Psoas muscle (tissue), 8 donors: ENCODE data around the gene AIG1. TPM values are rescaled to one million over a fixed set of nuclear protein-coding genes. Genes with fewer than 3 reads are reported as not detected.

Experiments
- ATAC-seq, 4 donors: fragments of 200-7000 bp; cut with Tn5 transposase; one replicate each; pipeline ENCODE4 v1.9.1; 2020; ENCODE audit warnings: moderate library complexity in 3 of 4, mild to moderate bottlenecking in 2 of 4
- DNase-seq, 2 donors: peaks; one replicate each; pipeline ENCODE4 v3.0.0-alpha.2; 2020
- H3K27ac ChIP-seq: fragments of 200-600 bp; one replicate; pipeline ENCODE4 v1.8.0; 2022
- H3K27me3 ChIP-seq, 3 donors: fragments of 200-600 bp in 1 of 3; one replicate each; pipeline versions ENCODE4 v1.6.1 to v1.8.0; 2013 to 2022; ENCODE audit warnings: low read length in 2 of 3, mild to moderate bottlenecking in 2 of 3, moderate library complexity in 1 of 3; ENCODE audit not compliant: insufficient read depth in 3 of 3
- H3K36me3 ChIP-seq, 2 donors: fragments of 200-600 bp in 1 of 2; one replicate each; pipeline versions ENCODE4 v1.6.1 to v1.8.0; 2013 to 2022; ENCODE audit warnings: low read depth in 1 of 2, mild to moderate bottlenecking in 1 of 2, moderate library complexity in 1 of 2; ENCODE audit not compliant: insufficient read depth in 1 of 2
- H3K4me1 ChIP-seq: fragments of 200-600 bp; one replicate; pipeline ENCODE4 v1.8.0; 2022
- H3K4me3 ChIP-seq: fragments of 200-600 bp; one replicate; pipeline ENCODE4 v1.8.0; 2022; ENCODE audit warnings: mild to moderate bottlenecking
- H3K9me3 ChIP-seq: fragments of 200-600 bp; one replicate; pipeline ENCODE4 v1.8.0; 2022
- CTCF ChIP-seq: fragments of 200-600 bp; IDR thresholded peaks from one replicate; pipeline ENCODE4 v1.8.0; 2022; ENCODE audit warnings: antibody characterized with exemption
- WGBS, 3 donors: extraction: QIAGEN DNeasy Blood & Tissue Kit; methylation state at CpG; one replicate each; pipeline versions ENCODE4 v1.1.6 to v1.1.7; 2013; 5-methylcytosine and 5-hydroxymethylcytosine counted together
- intact Hi-C, 2 donors: fragments of 100-400 bp; cut with DNase I; formaldehyde crosslinking; loops; one replicate each; pipeline versions ENCODE4 v1.11.0 to v1.14.2; 2022
- polyA plus RNA-seq, 3 donors: library from polyadenylated mRNA; stranded (reverse); fragments of 200-250 nt; gene quantifications; one replicate each; pipeline ENCODE4 v1.2.3, GENCODE V29; 2013
- total RNA-seq, 4 donors: library from RNA; stranded (reverse); fragmentation: NEBNext Ultra II Directional in 2 of 4; extraction: Animal tissue kit (Norgen Biotek cat#: 25700) in 2 of 4; gene quantifications; one replicate each; pipeline versions ENCODE4 v1.2.1 to v1.2.4, GENCODE V29; 2021 to 2023
- donor health status: healthy with polysubstance abuse.
- donor health status: DM: no; HTN: no; CAD: no; lungs with moderate emphysema.
- donor health status: Bipolar disorder and iron deficiency.
- donor health status: healthy.
- donor health status: DM: yes; HTN: yes; CAD: no.
- donor health status: DM: no; HTN: no; CAD: no.
- donor health status: DM: no; HTN: no; CAD: no.
- donor health status: DM: yes; HTN: yes; CAD: no.

AIG1 gene
- total and polyA plus RNA-seq, 7 donors = 4.0 to 24.6 (median 5.8) TPM

- no peak for DNase-seq
- no peak for ATAC-seq
- no peak for TF ChIP-seq CTCF
- Histone ChIP-seq H3K9me3 (no peaks in the 10 kb centered on the region), H3K4me1 (no peaks in the 10 kb centered on the region), H3K27ac (no peak overlapping the region), H3K27me3 (no peaks in the 10 kb centered on the region), H3K36me3 (peaks cover 0 to 3% of the 10 kb centered on the region in 2 donors), H3K4me3 (no peak overlapping the region)
- 67 to 71% (median 71%) methylated on average over 5 of the region's 5 CpGs for WGBS, 3 donors
- intact Hi-C loops = no loop called here
These were observed 136.0 kb downstream of the AIG1 start for GRCh38 chr6:143196525-143197225.

- no peaks in the 10 kb centered on the region for H3K9me3 ChIP-seq
- no peaks in the 10 kb centered on the region for H3K4me1 ChIP-seq
- H3K27ac ChIP-seq = no peak overlapping the region
- H3K27me3 ChIP-seq = no peaks in the 10 kb centered on the region
- no peak overlapping the region for H3K4me3 ChIP-seq
- no peak for TF ChIP-seq CTCF
- no peak for DNase-seq
- intact Hi-C loops = no loop called here
- ATAC-seq = no peak
- H3K36me3 ChIP-seq = peaks cover 0 to 3% of the 10 kb centered on the region in 2 donors
These were observed 136.7 kb downstream of the AIG1 start for GRCh38 chr6:143197377-143197776.

DNA sequence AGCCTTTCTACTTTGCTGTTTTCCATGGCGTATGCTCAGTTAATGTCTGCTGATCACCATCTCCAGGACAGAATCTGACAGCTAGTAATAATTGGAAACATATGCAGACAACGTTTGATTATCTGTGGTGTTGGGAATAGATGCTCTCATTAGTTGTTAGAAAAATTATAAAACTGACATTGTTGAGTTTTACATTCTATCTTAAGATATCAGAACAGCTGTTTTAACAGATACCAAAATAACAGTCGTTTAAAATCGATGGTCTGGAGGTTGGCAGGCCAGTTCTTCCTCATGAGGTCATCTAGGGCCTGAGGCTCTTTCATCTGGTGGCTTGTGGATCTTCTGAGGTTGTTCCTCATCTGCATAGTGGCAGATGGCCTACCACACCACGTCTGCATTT is 137.6 kb downstream of the AIG1 start:
- no peak for TF ChIP-seq CTCF
- Histone ChIP-seq H3K27me3 (no peaks in the 10 kb centered on the region), H3K36me3 (peaks cover 0 to 3% of the 10 kb centered on the region in 2 donors), H3K4me1 (no peaks in the 10 kb centered on the region), H3K4me3 (no peak overlapping the region), H3K9me3 (no peaks in the 10 kb centered on the region), H3K27ac (no peak overlapping the region)
- intact Hi-C loops = no loop called here
- WGBS, 3 donors = 43 to 50% (median 48%) methylated on average over 5 of the region's 5 CpGs
- DNase-seq (no peak), ATAC-seq (no peak)

GRCh38 chr6:143199291-143199690 is 138.6 kb downstream of the AIG1 start:
- WGBS, 3 donors = 76 to 92% (median 88%) methylated on average over 1 of the region's 1 CpG
- no peaks in the 10 kb centered on the region for H3K4me1 ChIP-seq

More at GRCh38 chr6:143199291-143199690, 138.6 kb downstream of the AIG1 start:
- no peak for DNase-seq
- TF ChIP-seq CTCF = no peak
- H3K27ac ChIP-seq = no peak overlapping the region
- no peak for ATAC-seq
- intact Hi-C loops = no loop called here
- H3K4me3 ChIP-seq = no peak overlapping the region
- H3K27me3 ChIP-seq = no peaks in the 10 kb centered on the region
- peaks cover 0 to 3% of the 10 kb centered on the region in 2 donors for H3K36me3 ChIP-seq
- H3K9me3 ChIP-seq = no peaks in the 10 kb centered on the region
